Neutrophil (primary cell): ENCODE results near the gene RNF128.

ENCODE experiments used
- H3K27ac ChIP-seq: fragments of 200-600 bp; sonication (generic); 2 replicates; pipeline ENCODE4 v1.5.1; 2016; ENCODE audit warnings: mild to moderate bottlenecking, moderate library complexity
- H3K27me3 ChIP-seq: fragments of 200-600 bp; sonication (generic); 2 replicates; pipeline ENCODE4 v1.6.0; 2016; ENCODE audit warnings: mild to moderate bottlenecking
- H3K36me3 ChIP-seq: fragments of 200-600 bp; sonication (generic); 2 replicates; pipeline ENCODE4 v1.5.1; 2017
- H3K4me1 ChIP-seq, 2 experiments: fragments of 200-600 bp in 1 of 2; sonication (generic) in 1 of 2; 1 replicate in 1 of 2; 2 replicates in 1 of 2; pipeline versions ENCODE4 v1.5.1 to v1.6.1; 2013 to 2016; ENCODE audit warnings: low read depth in 1 of 2, low read length in 1 of 2, mild to moderate bottlenecking in 1 of 2, moderate library complexity in 1 of 2; ENCODE audit not compliant: control insufficient read depth in 1 of 2, insufficient read depth in 1 of 2
- H3K4me3 ChIP-seq, 2 experiments: fragments of 200-600 bp in 1 of 2; sonication (generic) in 1 of 2; 1 replicate in 1 of 2; 2 replicates in 1 of 2; pipeline ENCODE4 v1.5.1; 2013 to 2016; ENCODE audit warnings: low read depth in 1 of 2, low read length in 1 of 2, mild to moderate bottlenecking in 1 of 2, moderate library complexity in 1 of 2
- H3K9me3 ChIP-seq: fragments of 200-600 bp; sonication (generic); 2 replicates; pipeline ENCODE4 v1.5.1; 2016
- TF ChIP-seq, protein P1 (sequence below): fragments of 200-600 bp; sonication (generic); IDR thresholded peaks from 2 replicates; pipeline ENCODE4 v1.5.1; 2016; ENCODE audit warnings: antibody characterized with exemption

The RNF128 gene

DNA sequence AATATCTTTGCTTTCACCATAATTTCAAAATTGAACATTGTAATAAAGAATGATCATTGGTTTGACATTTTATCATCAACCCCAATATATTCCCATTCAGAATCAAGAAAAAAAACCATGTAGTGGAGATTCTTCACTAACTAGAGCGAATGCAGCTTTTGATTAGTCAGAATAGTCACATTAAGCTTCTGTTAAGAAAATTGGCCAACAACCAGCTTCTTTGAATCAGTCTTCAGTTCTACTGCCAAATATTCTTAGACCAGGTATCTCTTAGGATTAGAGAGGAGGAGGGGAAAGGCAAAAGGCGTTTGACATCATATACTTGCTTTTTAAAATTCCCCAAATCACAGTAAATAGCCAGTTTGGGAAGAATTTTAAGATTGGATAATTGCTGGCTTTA is 53.8 kb downstream of the RNF128 start:
- Histone ChIP-seq H3K27ac (no peak overlapping the region), H3K36me3 (no peaks in the 10 kb centered on the region), H3K4me3 (no peak overlapping the region), H3K4me1 (no peaks in the 10 kb centered on the region), H3K9me3 (no peaks in the 10 kb centered on the region), H3K27me3 (peaks cover 9% of the 10 kb centered on the region)
- TF ChIP-seq, protein P1, sequence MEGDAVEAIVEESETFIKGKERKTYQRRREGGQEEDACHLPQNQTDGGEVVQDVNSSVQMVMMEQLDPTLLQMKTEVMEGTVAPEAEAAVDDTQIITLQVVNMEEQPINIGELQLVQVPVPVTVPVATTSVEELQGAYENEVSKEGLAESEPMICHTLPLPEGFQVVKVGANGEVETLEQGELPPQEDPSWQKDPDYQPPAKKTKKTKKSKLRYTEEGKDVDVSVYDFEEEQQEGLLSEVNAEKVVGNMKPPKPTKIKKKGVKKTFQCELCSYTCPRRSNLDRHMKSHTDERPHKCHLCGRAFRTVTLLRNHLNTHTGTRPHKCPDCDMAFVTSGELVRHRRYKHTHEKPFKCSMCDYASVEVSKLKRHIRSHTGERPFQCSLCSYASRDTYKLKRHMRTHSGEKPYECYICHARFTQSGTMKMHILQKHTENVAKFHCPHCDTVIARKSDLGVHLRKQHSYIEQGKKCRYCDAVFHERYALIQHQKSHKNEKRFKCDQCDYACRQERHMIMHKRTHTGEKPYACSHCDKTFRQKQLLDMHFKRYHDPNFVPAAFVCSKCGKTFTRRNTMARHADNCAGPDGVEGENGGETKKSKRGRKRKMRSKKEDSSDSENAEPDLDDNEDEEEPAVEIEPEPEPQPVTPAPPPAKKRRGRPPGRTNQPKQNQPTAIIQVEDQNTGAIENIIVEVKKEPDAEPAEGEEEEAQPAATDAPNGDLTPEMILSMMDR = no peak

DNA sequence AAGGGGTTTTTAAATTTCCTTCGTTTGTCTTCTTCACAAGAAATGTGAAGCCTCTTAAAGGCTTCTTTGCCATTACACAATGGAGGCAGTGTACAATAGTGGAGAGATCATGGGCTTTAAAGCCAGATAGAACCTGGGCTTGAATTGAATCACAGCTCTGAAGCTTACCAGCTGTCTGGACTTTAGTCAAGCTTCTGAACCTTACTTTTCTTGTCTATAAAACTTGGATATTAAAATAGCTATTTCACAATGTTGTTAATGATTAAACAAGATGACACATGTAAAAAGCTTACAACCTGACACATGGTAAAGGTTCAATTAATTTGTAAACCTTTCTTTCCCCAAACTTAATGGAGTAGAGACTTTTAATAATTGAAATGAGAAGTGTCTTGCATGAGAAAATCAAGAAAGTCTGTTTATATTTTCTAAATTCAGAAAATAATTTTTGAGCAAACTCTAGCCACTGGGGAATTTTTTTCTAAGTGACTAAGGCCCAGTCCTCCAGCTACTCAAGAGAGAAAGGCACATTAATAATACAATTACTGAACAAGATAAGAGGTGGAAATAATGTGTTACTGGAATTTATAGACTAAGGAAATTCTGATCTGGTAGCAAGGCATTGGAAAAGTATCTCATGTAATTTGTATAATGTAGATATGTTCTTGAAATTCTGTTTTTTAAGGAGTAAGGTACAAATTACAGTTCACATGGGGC is 54.3 kb downstream of the RNF128 start:
- no peak overlapping the region for H3K4me3 ChIP-seq
- no peak overlapping the region for H3K27ac ChIP-seq
- H3K27me3 ChIP-seq = peaks cover 9% of the 10 kb centered on the region
- no peaks in the 10 kb centered on the region for H3K9me3 ChIP-seq
- TF ChIP-seq, protein P1 = no peak
- no peaks in the 10 kb centered on the region for H3K4me1 ChIP-seq
- H3K36me3 ChIP-seq = no peaks in the 10 kb centered on the region

DNA sequence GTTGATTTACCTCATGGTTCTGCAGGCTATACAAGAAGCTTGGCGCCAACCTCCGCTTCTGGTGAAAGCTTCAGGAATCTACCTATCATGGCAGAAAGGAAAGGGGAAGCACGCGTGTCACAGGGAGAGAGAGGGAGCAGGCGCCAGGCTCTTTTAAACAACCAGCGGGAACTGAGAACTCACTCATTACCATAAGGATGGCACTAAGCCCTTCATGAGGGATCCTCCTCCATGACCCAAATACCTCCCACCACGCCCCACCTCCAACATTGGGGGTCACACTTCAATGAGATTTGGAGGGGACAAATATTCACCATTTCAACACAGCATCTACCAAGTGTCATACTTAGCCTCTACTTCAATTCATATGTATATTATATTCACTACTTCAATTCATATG is 57.2 kb downstream of the RNF128 start:
- H3K4me3 ChIP-seq = no peak overlapping the region
- peaks cover 9% of the 10 kb centered on the region for H3K27me3 ChIP-seq
- H3K4me1 ChIP-seq = no peaks in the 10 kb centered on the region
- H3K36me3 ChIP-seq = no peaks in the 10 kb centered on the region
- H3K9me3 ChIP-seq = no peaks in the 10 kb centered on the region
- TF ChIP-seq, protein P1 = no peak
- no peak overlapping the region for H3K27ac ChIP-seq

DNA sequence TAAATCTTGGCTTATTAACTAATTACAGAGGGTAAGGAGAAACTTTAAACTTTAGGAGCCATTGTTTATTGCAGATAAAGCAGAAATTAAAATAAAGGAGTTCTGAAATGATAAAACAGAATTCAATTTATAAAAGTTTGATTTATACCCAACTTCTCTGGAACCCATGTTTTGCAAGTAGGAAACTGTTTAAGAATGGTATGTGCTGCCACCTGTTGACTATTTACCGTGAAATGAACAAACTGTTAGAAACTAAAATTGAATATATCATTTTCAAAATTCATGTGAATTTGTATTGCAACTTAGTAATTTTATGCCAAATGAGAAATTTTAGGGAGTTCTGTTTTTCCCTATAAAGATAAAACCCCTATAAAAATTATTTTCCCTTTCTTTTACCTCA is 65.0 kb downstream of the RNF128 start:
- TF ChIP-seq, protein P1 = no peak
- H3K4me3 ChIP-seq = no peak overlapping the region
- no peaks in the 10 kb centered on the region for H3K4me1 ChIP-seq
- no peaks in the 10 kb centered on the region for H3K36me3 ChIP-seq
- H3K27me3 ChIP-seq = no peaks in the 10 kb centered on the region
- H3K27ac ChIP-seq = no peak overlapping the region
- no peaks in the 10 kb centered on the region for H3K9me3 ChIP-seq

DNA sequence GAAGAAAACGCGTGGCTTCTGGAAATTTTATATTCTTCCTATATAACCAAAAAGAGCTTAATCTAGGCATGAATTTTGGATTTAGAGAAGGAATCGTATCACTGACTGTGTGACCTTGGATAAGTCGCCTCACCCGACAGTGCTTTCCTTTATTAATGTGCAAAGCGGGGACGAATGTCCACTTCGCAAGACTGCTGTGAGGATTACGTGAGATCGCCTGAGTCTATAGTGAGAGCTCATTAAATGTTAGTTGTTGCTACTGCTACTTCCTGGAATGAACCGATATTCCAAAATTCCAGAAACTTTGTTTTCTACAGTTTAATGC is 75.5 kb downstream of the RNF128 start:
- Histone ChIP-seq H3K27ac (peak overlapping the region; percentile 67), H3K4me3 (peak overlapping the region; percentile 57), H3K36me3 (no peaks in the 10 kb centered on the region), H3K4me1 (peaks cover 26 to 27% of the 10 kb centered on the region in 2 experiments), H3K27me3 (no peaks in the 10 kb centered on the region), H3K9me3 (no peaks in the 10 kb centered on the region)
- TF ChIP-seq, protein P1 = no peak
